PFSK-1 (cell line): ENCODE measurements around the gene NATD1.

Experiments used
- FOXP2 ChIP-seq: optimal IDR thresholded peaks from 2 replicates; pipeline ENCODE3; 2011; ENCODE audit warnings: borderline replicate concordance, control low read depth, inconsistent platforms; ENCODE audit not compliant: insufficient read depth; ENCODE audit errors: extremely low read length, extremely low read depth
- POLR2AphosphoS5 ChIP-seq: IDR thresholded peaks from 2 replicates; pipeline ENCODE4 v1.6.1; 2012; ENCODE audit warnings: low read depth, mild to moderate bottlenecking, control low read depth, low read length, moderate library complexity
- REST ChIP-seq, 2 experiments: IDR thresholded peaks; 2 replicates each; pipeline versions ENCODE4 v1.6.1 to v1.8.0; 2011 to 2012; ENCODE audit warnings: low read depth in 2 of 2, low read length in 2 of 2, control low read depth in 1 of 2, inconsistent platforms in 1 of 2, mild to moderate bottlenecking in 1 of 2, moderate library complexity in 1 of 2; ENCODE audit not compliant: insufficient read depth in 1 of 2
- SIN3A ChIP-seq: IDR thresholded peaks from 2 replicates; pipeline ENCODE4 v1.6.1; 2012; ENCODE audit warnings: mild to moderate bottlenecking, low read length, moderate library complexity, borderline replicate concordance; ENCODE audit not compliant: insufficient read depth
- TAF1 ChIP-seq: IDR thresholded peaks from 2 replicates; pipeline ENCODE4 v1.6.1; 2012; ENCODE audit warnings: low read length, control low read depth, borderline replicate concordance; ENCODE audit not compliant: insufficient read depth

The NATD1 gene

GRCh38 chr17:21228845-21229244 is 24.4 kb downstream of the NATD1 start:
- TF ChIP-seq POLR2AphosphoS5 (no peak), TAF1 (no peak), FOXP2 (no peak), REST (IDR thresholded peaks at IDR 0.05; ENCODE audit: insufficient read depth in 1 of 2, low read depth in 2 of 2, low read length in 2 of 2) (no peak), SIN3A (no peak)

GRCh38 chr17:21228111-21228510 is 25.1 kb downstream of the NATD1 start:
- TF ChIP-seq REST (IDR thresholded peaks at IDR 0.05; ENCODE audit: insufficient read depth in 1 of 2, low read depth in 2 of 2, low read length in 2 of 2), result no peak
- no peak for TF ChIP-seq POLR2AphosphoS5
- TF ChIP-seq FOXP2, result no peak
- no peak for TF ChIP-seq TAF1
- TF ChIP-seq SIN3A, result no peak

- TF ChIP-seq SIN3A (no peak), TAF1 (no peak), FOXP2 (no peak)
These were observed 30.1 kb downstream of the NATD1 start for GRCh38 chr17:21223086-21223485.

GRCh38 chr17:21218831-21219380 is 34.3 kb downstream of the NATD1 start:
- TF ChIP-seq FOXP2 (no peak), SIN3A (no peak), POLR2AphosphoS5 (no peak), TAF1 (no peak), REST (IDR thresholded peaks at IDR 0.05; ENCODE audit: insufficient read depth in 1 of 2, low read depth in 2 of 2, low read length in 2 of 2) (no peak)

- TF ChIP-seq POLR2AphosphoS5, result no peak
- TF ChIP-seq FOXP2, result no peak
- no peak for TF ChIP-seq REST (IDR thresholded peaks at IDR 0.05; ENCODE audit: insufficient read depth in 1 of 2, low read depth in 2 of 2, low read length in 2 of 2)
- TF ChIP-seq SIN3A, result no peak
These were observed 35.1 kb downstream of the NATD1 start for GRCh38 chr17:21218101-21218500.

GRCh38 chr17:21217346-21217745 is 35.9 kb downstream of the NATD1 start:
- TF ChIP-seq SIN3A (no peak), REST (IDR thresholded peaks at IDR 0.05; ENCODE audit: insufficient read depth in 1 of 2, low read depth in 2 of 2, low read length in 2 of 2) (no peak), FOXP2 (no peak), POLR2AphosphoS5 (no peak), TAF1 (no peak)
